ENCODE measurements around the gene SYTL2.

The SYTL2 gene

GRCh38 chr11:85725510-85726258 lies 85.3 kb downstream of the SYTL2 start:
- DNase-seq (ENCODE audit: low spot score), result no peak
- no peak for TF ChIP-seq CTCF (IDR thresholded peaks at IDR 0.05; ENCODE audit: extremely low read depth, insufficient read depth, missing control alignments)
- in situ Hi-C loops (cut with MboI; ENCODE audit: low pct_unique_long_range_greater_than_20kb, low sequenced_read_pairs, unreplicated experiment), result no loop called here

DNA sequence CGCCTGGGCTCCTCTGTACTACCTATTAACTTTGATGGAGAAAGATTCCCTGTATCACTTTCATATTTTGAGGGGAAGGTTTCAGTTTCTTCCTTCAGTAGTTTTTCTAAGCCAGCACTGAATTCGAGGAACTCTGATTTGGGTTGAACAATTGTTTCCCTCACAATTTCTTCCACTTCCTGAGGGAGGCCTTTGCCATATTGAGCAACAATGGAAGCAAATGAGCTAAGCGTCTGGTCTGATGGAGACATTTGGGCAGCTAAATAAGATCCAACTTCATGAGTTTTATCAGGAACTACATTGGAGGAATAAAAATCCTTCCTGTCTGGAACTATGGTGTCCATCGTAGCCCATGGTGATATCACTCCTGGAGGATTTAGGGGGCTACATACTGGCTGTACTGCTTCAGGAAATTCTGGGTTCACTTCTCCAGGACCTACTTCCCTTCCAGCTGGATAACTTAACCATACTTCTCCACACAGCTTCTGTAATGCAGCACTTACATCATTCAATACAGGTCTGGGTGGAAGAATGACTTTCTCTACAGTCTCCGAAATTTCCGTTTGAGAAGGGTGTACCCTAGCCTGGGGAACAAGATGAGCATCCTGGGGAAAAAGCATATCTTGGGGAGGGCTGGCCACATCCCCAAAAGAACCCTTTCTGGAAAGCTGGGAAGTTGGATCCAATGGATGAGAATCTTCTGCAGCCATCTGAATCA lies 86.0 kb downstream of the SYTL2 start:
- no peak for TF ChIP-seq CTCF (IDR thresholded peaks at IDR 0.05; ENCODE audit: extremely low read depth, insufficient read depth, missing control alignments)
- in situ Hi-C loops (cut with MboI; ENCODE audit: low pct_unique_long_range_greater_than_20kb, low sequenced_read_pairs, unreplicated experiment), result no loop called here
- no peak for DNase-seq (ENCODE audit: low spot score)

- no peak for DNase-seq (ENCODE audit: low spot score)
- TF ChIP-seq CTCF (IDR thresholded peaks at IDR 0.05; ENCODE audit: extremely low read depth, insufficient read depth, missing control alignments), result no peak
- in situ Hi-C loops (cut with MboI; ENCODE audit: low pct_unique_long_range_greater_than_20kb, low sequenced_read_pairs, unreplicated experiment), result no loop called here
These were observed 87.9 kb downstream of the SYTL2 start for GRCh38 chr11:85723088-85723487.

DNA sequence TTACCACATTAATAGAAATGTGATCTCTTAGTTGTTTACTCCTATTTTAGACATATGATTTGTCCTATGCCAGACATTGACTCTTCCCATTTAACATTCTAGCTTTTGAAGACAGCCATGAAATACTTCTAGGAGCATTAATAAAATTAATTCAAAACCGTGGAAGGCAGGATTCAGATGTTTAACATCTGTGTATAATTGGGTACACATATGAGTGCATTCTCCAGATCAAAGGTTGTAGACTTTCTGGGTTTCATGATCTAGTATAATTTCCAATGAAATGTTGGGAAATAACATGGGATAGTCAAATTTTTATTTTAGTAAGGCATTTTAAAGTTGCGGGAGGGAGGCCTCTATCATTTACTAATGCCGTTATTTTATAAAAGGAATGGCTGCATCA lies 89.8 kb downstream of the SYTL2 start:
- no peak for DNase-seq (ENCODE audit: low spot score)
- in situ Hi-C loops (cut with MboI; ENCODE audit: low pct_unique_long_range_greater_than_20kb, low sequenced_read_pairs, unreplicated experiment), result no loop called here
- no peak for TF ChIP-seq CTCF (IDR thresholded peaks at IDR 0.05; ENCODE audit: extremely low read depth, insufficient read depth, missing control alignments)

DNA sequence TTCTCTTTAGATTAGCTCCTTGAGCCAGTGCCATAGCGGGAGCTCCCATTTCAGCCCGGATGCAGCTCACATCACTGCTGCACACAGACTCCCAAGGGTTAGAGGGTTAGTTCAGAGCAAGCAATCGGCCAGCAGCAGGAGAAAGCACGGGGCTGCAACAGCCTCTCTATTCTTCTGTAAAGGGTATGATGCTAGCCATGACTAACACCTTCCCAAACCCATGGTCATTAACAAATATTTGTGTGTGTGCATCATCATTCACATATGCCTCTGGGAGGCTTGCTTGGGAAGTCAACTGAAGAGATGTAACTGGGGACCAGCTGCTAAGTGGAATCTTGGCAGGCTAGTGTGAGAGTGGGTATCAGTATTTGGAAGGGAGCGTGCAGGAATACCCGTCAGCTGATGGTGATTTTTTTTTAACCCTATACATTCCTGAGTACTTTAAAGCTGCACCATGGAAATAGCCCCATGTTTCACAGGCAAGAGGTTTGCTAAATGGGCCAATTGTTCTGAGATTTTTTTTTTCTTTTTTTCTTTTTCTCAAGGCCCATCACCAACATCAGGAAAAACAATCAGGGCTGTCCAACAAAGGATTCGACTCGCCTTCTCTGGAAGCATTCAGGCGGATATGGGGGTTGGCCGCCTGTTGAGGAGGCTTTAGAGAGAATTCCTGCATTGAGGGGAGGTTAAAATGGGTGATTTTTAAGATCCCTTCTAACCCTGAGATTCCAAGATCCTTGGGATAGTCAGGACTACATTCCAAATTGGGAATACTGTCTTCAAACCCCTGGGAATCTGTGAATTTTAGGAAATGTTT lies 91.7 kb downstream of the SYTL2 start:
- no peak for TF ChIP-seq CTCF (IDR thresholded peaks at IDR 0.05; ENCODE audit: extremely low read depth, insufficient read depth, missing control alignments)
- in situ Hi-C loops (cut with MboI; ENCODE audit: low pct_unique_long_range_greater_than_20kb, low sequenced_read_pairs, unreplicated experiment), result no loop called here
- no peak for DNase-seq (ENCODE audit: low spot score)

- no peak for DNase-seq (ENCODE audit: low spot score)
- TF ChIP-seq CTCF (IDR thresholded peaks at IDR 0.05; ENCODE audit: extremely low read depth, insufficient read depth, missing control alignments), result no peak
- in situ Hi-C loops (cut with MboI; ENCODE audit: low pct_unique_long_range_greater_than_20kb, low sequenced_read_pairs, unreplicated experiment), result no loop called here
These were observed 92.6 kb downstream of the SYTL2 start for GRCh38 chr11:85718126-85718943.

Data from GM13977 (cell line).